Liver (tissue), 9 donors: ENCODE measurements around the gene DMXL2. TPM values are rescaled to one million over a fixed set of nuclear protein-coding genes. Genes with fewer than 3 reads are reported as not detected.

Experiments
- DNase-seq: peaks from one replicate; pipeline ENCODE4 v3.0.0-alpha.2; 2017; ENCODE audit warnings: low spot score
- H3K27ac ChIP-seq, 2 donors: one replicate each; pipeline ENCODE4 v1.7.0; 2013; ENCODE audit warnings: inconsistent platforms in 2 of 2, low read length in 2 of 2, control low read depth in 1 of 2, low read depth in 1 of 2, mild to moderate bottlenecking in 1 of 2
- H3K27me3 ChIP-seq, 4 donors: one replicate each; pipeline versions ENCODE4 v1.6.1 to v1.7.0; 2013; ENCODE audit warnings: low read length in 3 of 4, inconsistent platforms in 1 of 4, mild to moderate bottlenecking in 1 of 4, moderate library complexity in 1 of 4; ENCODE audit not compliant: control insufficient read depth in 4 of 4, insufficient read depth in 4 of 4
- H3K36me3 ChIP-seq, 4 donors: one replicate each; pipeline versions ENCODE4 v1.6.1 to v1.7.0; 2013; ENCODE audit warnings: low read length in 3 of 4, mild to moderate bottlenecking in 3 of 4, low read depth in 1 of 4, moderate library complexity in 1 of 4; ENCODE audit not compliant: control insufficient read depth in 4 of 4, insufficient read depth in 3 of 4
- H3K4me1 ChIP-seq, 4 donors: one replicate each; pipeline versions ENCODE4 v1.6.1 to v1.7.0; 2013; ENCODE audit warnings: low read length in 3 of 4, mild to moderate bottlenecking in 3 of 4, moderate library complexity in 1 of 4; ENCODE audit not compliant: control insufficient read depth in 4 of 4, insufficient read depth in 4 of 4
- H3K4me3 ChIP-seq, 3 donors: one replicate each; pipeline versions ENCODE4 v1.6.1 to v1.7.0; 2013; ENCODE audit warnings: low read length in 3 of 3, control low read depth in 1 of 3, low read depth in 1 of 3, mild to moderate bottlenecking in 1 of 3
- H3K9ac ChIP-seq, 2 donors: one replicate each; pipeline ENCODE4 v1.7.0; 2013; ENCODE audit warnings: low read length in 2 of 2, mild to moderate bottlenecking in 2 of 2, moderate library complexity in 2 of 2, control low read depth in 1 of 2, low read depth in 1 of 2
- H3K9me3 ChIP-seq, 4 donors: one replicate each; pipeline versions ENCODE4 v1.6.1 to v1.7.0; 2013; ENCODE audit warnings: low read length in 3 of 4; ENCODE audit not compliant: control insufficient read depth in 4 of 4
- ATF3 ChIP-seq: IDR thresholded peaks from 2 replicates; pipeline ENCODE4 v1.6.1; 2016; ENCODE audit warnings: antibody characterized with exemption
- CTCF ChIP-seq: fragments of 150-350 bp; IDR thresholded peaks from 2 replicates; pipeline ENCODE4 v1.5.1; 2017; ENCODE audit warnings: improper control_type of control experiment, low read depth, low read length; ENCODE audit not compliant: missing input control
- EGR1 ChIP-seq, 2 donors: IDR thresholded peaks; 2 replicates each; pipeline ENCODE4 v1.6.1; 2016 to 2018; ENCODE audit warnings: antibody characterized with exemption in 2 of 2, low read depth in 2 of 2
- FOXA1 ChIP-seq: IDR thresholded peaks from 2 replicates; pipeline ENCODE4 v1.6.1; 2016; ENCODE audit warnings: antibody characterized with exemption
- FOXA2 ChIP-seq: IDR thresholded peaks from 2 replicates; pipeline ENCODE4 v1.6.1; 2016; ENCODE audit warnings: antibody characterized with exemption
- GABPA ChIP-seq, 2 donors: IDR thresholded peaks in 1 of 2; conservative IDR thresholded peaks in 1 of 2; 2 replicates each; pipeline ENCODE4 v1.6.1; 2016; ENCODE audit warnings: antibody characterized with exemption in 2 of 2, mild to moderate bottlenecking in 1 of 2, moderate library complexity in 1 of 2
- HNF4A ChIP-seq, 2 donors: conservative IDR thresholded peaks; 2 replicates each; pipeline ENCODE4 v1.6.1; 2016; ENCODE audit warnings: antibody characterized with exemption in 2 of 2, mild to moderate bottlenecking in 2 of 2
- HNF4G ChIP-seq: IDR thresholded peaks from 2 replicates; pipeline ENCODE4 v1.6.1; 2016; ENCODE audit warnings: antibody characterized with exemption
- JUND ChIP-seq, 2 donors: IDR thresholded peaks; 2 replicates each; pipeline ENCODE4 v1.6.1; 2016; ENCODE audit warnings: antibody characterized with exemption in 2 of 2
- MAX ChIP-seq: IDR thresholded peaks from 2 replicates; pipeline ENCODE4 v1.6.1; 2016; ENCODE audit warnings: antibody characterized with exemption
- NR2F2 ChIP-seq: IDR thresholded peaks from 2 replicates; pipeline ENCODE4 v1.6.1; 2016; ENCODE audit warnings: antibody characterized with exemption
- RAD21 ChIP-seq, 2 donors: IDR thresholded peaks; 2 replicates each; pipeline ENCODE4 v1.6.1; 2016; ENCODE audit warnings: antibody characterized with exemption in 2 of 2, mild to moderate bottlenecking in 2 of 2
- REST ChIP-seq: IDR thresholded peaks from 2 replicates; pipeline ENCODE4 v1.6.1; 2016; ENCODE audit warnings: antibody characterized with exemption, mild to moderate bottlenecking
- RXRA ChIP-seq, 2 donors: IDR thresholded peaks; 2 replicates each; pipeline ENCODE4 v1.6.1; 2017 to 2018; ENCODE audit warnings: antibody characterized with exemption in 2 of 2, mild to moderate bottlenecking in 1 of 2
- SP1 ChIP-seq: IDR thresholded peaks from 2 replicates; pipeline ENCODE4 v1.6.1; 2018; ENCODE audit warnings: antibody characterized with exemption, mild to moderate bottlenecking
- TAF1 ChIP-seq: conservative IDR thresholded peaks from 2 replicates; pipeline ENCODE4 v1.6.1; 2016; ENCODE audit warnings: antibody characterized with exemption, mild to moderate bottlenecking
- YY1 ChIP-seq: IDR thresholded peaks from 2 replicates; pipeline ENCODE4 v1.6.1; 2016; ENCODE audit warnings: antibody characterized with exemption, mild to moderate bottlenecking
- ZBTB33 ChIP-seq: IDR thresholded peaks from 2 replicates; pipeline ENCODE4 v1.6.1; 2016; ENCODE audit warnings: antibody characterized with exemption
- WGBS: extraction: QIAGEN DNeasy Blood & Tissue Kit; methylation state at CpG from one replicate; pipeline ENCODE4 v1.1.7; 2013; 5-methylcytosine and 5-hydroxymethylcytosine counted together
- polyA plus RNA-seq, 2 donors: library from polyadenylated mRNA; stranded (reverse) in 1 of 2; unstranded in 1 of 2; fragments of 200-250 nt in 1 of 2; fragments of >200 nt in 1 of 2; fragmentation: Nextera tagmentation in 1 of 2; extraction: Ambion mirVana in 1 of 2; gene quantifications; one replicate each; pipeline versions ENCODE4 v1.2.1 to v1.2.3, GENCODE V29; 2013 to 2015
- total RNA-seq, 2 donors: library from RNA; depleted of rRNA; stranded (reverse); fragments of >200 nt; gene quantifications; one replicate each; pipeline ENCODE4 v1.2.3, GENCODE V29; 2014
- donor health status: healthy.
- donor health status: healthy.
- donor health status: healthy.
- donor health status: healthy.
- donor health status: healthy.

The DMXL2 gene
- total and polyA plus RNA-seq, 4 donors: 3.4 to 58.5 (median 17.6) TPM

GRCh38 chr15:51668446-51668845 is 45.9 kb upstream of the DMXL2 start (continued):
- TF ChIP-seq REST: no peak
- no peak for TF ChIP-seq TAF1
- TF ChIP-seq SP1: no peak

GRCh38 chr15:51667478-51667877 is 44.9 kb upstream of the DMXL2 start:
- Histone ChIP-seq H3K27me3 (no peaks in the 10 kb centered on the region), H3K27ac (no peak overlapping the region), H3K9me3 (no peaks in the 10 kb centered on the region), H3K9ac (no peak overlapping the region), H3K4me1 (no peaks in the 10 kb centered on the region), H3K36me3 (no peaks in the 10 kb centered on the region), H3K4me3 (no peak overlapping the region)
- DNase-seq: no peak
- WGBS: 71% methylated on average over 6 of the region's 6 CpGs
- TF ChIP-seq TAF1 (no peak), ZBTB33 (no peak), RXRA (IDR thresholded peaks at IDR 0.05) (no peak), JUND (IDR thresholded peaks at IDR 0.05) (no peak), HNF4A (conservative IDR thresholded peaks at IDR 0.05) (no peak), FOXA2 (no peak), HNF4G (no peak), SP1 (no peak), EGR1 (IDR thresholded peaks at IDR 0.05; ENCODE audit: low read depth in 2 of 2) (no peak), YY1 (no peak), NR2F2 (no peak), REST (no peak), RAD21 (IDR thresholded peaks at IDR 0.05) (no peak), GABPA (IDR thresholded peaks at IDR 0.05 in 1 of 2, conservative IDR thresholded peaks at IDR 0.05 in 1 of 2) (no peak), ATF3 (no peak), MAX (no peak), CTCF (no peak), FOXA1 (no peak)
